Lower lobe of right lung (tissue), 2 donors: ENCODE measurements around the gene ABLIM3. TPM values are rescaled to one million over a fixed set of nuclear protein-coding genes. Genes with fewer than 3 reads are reported as not detected.

Experiments used
- ATAC-seq, 2 donors: fragments of 200-7000 bp; cut with Tn5 transposase; one replicate each; pipeline ENCODE4 v1.9.1; 2020 to 2022; ENCODE audit warnings: mild to moderate bottlenecking in 2 of 2, moderate library complexity in 2 of 2
- DNase-seq: peaks from one replicate; pipeline ENCODE4 v3.0.0-alpha.2; 2020
- H3K27ac ChIP-seq: fragments of 200-600 bp; one replicate; pipeline ENCODE4 v1.8.0; 2022
- H3K27me3 ChIP-seq: fragments of 200-600 bp; one replicate; pipeline ENCODE4 v1.8.0; 2022; ENCODE audit warnings: low read depth
- H3K36me3 ChIP-seq: fragments of 200-600 bp; one replicate; pipeline ENCODE4 v1.8.0; 2022; ENCODE audit warnings: mild to moderate bottlenecking
- H3K4me1 ChIP-seq: fragments of 200-600 bp; one replicate; pipeline ENCODE4 v1.8.0; 2022
- H3K4me3 ChIP-seq: fragments of 200-600 bp; one replicate; pipeline ENCODE4 v1.8.0; 2022; ENCODE audit warnings: mild to moderate bottlenecking
- H3K9me3 ChIP-seq: fragments of 200-600 bp; one replicate; pipeline ENCODE4 v1.8.0; 2022
- intact Hi-C: fragments of 100-400 bp; cut with DNase I; formaldehyde crosslinking; loops from one replicate; pipeline ENCODE4 v1.11.0; 2022
- total RNA-seq: library from RNA; stranded (reverse); fragmentation: NEBNext Ultra II Directional; extraction: Animal tissue kit (Norgen Biotek cat#: 25700); gene quantifications from one replicate; pipeline ENCODE4 v1.2.1, GENCODE V29; 2021
- TF ChIP-seq, protein P1 (sequence below): fragments of 200-600 bp; IDR thresholded peaks from one replicate; pipeline ENCODE4 v1.8.0; 2022; ENCODE audit warnings: antibody characterized with exemption, mild to moderate bottlenecking
- donor health status: DM: no; HTN: yes; CAD: no; lungs with severe emphysema.

The ABLIM3 gene
- total RNA-seq, 1 donor from 2014 or later, result 26.7 TPM

DNA sequence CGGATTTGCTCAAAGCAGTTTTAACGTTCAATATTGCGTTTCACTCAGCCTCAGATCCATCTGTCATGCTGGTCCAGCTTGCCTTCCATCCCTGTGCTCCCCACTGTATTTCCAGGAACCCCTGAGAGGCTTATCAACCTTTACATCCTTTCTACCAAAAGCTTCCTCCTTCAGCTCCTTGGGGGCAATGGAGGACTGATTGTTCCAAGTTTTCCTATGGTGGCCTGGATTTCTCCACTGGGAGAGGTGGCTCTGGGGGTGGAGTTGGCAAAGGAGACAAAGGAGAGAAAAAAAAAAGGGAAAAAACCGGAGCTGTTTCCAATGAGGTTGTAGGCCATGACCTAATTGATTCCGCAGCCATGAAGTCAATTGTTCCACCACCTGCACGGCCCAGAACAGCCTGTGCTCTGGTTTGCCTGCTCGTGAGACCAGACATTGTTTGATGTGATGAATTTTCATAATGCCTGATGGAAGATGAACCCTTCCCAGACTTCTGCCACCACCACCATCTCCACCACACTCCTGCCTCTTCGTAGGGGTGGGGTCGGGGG lies 54.1 kb downstream of the ABLIM3 start:
- no peak overlapping the region for H3K4me3 ChIP-seq
- TF ChIP-seq, protein P1, sequence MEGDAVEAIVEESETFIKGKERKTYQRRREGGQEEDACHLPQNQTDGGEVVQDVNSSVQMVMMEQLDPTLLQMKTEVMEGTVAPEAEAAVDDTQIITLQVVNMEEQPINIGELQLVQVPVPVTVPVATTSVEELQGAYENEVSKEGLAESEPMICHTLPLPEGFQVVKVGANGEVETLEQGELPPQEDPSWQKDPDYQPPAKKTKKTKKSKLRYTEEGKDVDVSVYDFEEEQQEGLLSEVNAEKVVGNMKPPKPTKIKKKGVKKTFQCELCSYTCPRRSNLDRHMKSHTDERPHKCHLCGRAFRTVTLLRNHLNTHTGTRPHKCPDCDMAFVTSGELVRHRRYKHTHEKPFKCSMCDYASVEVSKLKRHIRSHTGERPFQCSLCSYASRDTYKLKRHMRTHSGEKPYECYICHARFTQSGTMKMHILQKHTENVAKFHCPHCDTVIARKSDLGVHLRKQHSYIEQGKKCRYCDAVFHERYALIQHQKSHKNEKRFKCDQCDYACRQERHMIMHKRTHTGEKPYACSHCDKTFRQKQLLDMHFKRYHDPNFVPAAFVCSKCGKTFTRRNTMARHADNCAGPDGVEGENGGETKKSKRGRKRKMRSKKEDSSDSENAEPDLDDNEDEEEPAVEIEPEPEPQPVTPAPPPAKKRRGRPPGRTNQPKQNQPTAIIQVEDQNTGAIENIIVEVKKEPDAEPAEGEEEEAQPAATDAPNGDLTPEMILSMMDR, result no peak
- intact Hi-C loops, result no loop called here
- H3K9me3 ChIP-seq, result no peaks in the 10 kb centered on the region
- H3K4me1 ChIP-seq, result peaks cover 8% of the 10 kb centered on the region
- H3K36me3 ChIP-seq, result peaks cover 3% of the 10 kb centered on the region
- no peak overlapping the region for H3K27ac ChIP-seq
- DNase-seq (no peak), ATAC-seq (peak in 1 of 2 donors; percentile 24)
- no peaks in the 10 kb centered on the region for H3K27me3 ChIP-seq

DNA sequence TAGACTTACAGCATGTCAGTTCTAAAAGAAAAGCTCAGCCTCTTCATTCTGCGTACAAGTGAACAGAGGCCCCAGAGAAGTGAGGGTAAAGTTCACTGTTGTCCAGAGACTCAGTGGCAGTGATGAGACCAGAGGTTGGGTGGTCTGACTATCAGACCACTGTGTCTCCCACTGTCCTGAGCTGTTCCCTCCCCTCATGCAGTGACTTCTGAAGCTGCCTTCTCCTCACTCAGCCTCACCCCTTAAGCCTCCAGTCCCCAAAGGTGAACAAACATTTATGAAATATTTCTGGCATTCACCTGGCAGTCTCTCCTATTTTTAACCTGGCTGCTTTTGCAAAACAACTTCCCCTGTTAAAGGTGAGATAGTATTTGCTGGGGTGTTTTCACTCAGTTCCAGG lies 54.7 kb downstream of the ABLIM3 start:
- TF ChIP-seq, protein P1, result no peak
- DNase-seq (no peak), ATAC-seq (peak in 1 of 2 donors; percentile 13)
- no peaks in the 10 kb centered on the region for H3K9me3 ChIP-seq
- intact Hi-C loops, result no loop called here
- H3K27me3 ChIP-seq, result no peaks in the 10 kb centered on the region
- peaks cover 3% of the 10 kb centered on the region for H3K36me3 ChIP-seq
- H3K4me3 ChIP-seq, result no peak overlapping the region
- no peak overlapping the region for H3K27ac ChIP-seq
- H3K4me1 ChIP-seq, result peaks cover 8% of the 10 kb centered on the region

DNA sequence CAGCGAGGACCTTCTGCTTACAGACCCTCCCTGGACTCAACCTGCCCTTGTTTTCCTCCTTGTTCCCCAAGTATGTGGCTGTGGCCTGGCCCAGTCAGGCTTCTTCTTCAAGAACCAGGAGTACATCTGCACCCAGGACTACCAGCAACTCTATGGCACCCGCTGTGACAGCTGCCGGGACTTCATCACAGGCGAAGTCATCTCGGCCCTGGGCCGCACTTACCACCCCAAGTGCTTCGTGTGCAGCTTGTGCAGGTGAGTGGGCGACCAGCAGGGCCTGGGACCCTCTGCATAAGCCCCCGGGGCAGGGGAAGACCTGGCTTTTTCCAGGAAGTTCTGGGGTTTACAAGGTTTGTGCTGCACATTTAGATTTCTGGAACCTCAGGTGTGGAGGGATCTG lies 56.9 kb downstream of the ABLIM3 start:
- DNase-seq, result no peak
- no peak overlapping the region for H3K4me3 ChIP-seq
- no peak for ATAC-seq
- no peaks in the 10 kb centered on the region for H3K9me3 ChIP-seq
- peaks cover 7% of the 10 kb centered on the region for H3K36me3 ChIP-seq
- intact Hi-C loops, result no loop called here
- TF ChIP-seq, protein P1, result no peak
- peaks cover 8% of the 10 kb centered on the region for H3K4me1 ChIP-seq
- no peaks in the 10 kb centered on the region for H3K27me3 ChIP-seq
- H3K27ac ChIP-seq, result no peak overlapping the region

DNA sequence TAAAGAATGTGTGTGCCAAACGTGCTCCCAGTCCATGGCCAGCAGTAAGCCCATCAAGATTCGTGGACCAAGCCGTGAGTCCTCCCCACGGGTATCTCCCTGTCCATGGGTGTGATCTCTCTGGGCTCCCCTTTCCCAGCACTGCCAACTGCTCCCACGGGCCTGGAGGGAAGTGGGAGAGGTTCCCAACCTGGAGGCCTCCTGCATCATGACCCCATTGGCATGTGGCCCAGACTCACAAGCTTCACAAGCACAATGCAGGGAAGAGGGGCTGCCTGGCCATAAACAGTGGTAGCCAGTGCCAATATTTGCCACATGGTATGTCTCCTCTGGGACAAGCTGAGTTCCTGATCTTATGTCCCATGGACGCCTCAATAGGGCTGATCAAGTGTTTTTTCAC lies 59.1 kb downstream of the ABLIM3 start:
- no peak overlapping the region for H3K27ac ChIP-seq
- H3K36me3 ChIP-seq, result peaks cover 12% of the 10 kb centered on the region

DNA sequence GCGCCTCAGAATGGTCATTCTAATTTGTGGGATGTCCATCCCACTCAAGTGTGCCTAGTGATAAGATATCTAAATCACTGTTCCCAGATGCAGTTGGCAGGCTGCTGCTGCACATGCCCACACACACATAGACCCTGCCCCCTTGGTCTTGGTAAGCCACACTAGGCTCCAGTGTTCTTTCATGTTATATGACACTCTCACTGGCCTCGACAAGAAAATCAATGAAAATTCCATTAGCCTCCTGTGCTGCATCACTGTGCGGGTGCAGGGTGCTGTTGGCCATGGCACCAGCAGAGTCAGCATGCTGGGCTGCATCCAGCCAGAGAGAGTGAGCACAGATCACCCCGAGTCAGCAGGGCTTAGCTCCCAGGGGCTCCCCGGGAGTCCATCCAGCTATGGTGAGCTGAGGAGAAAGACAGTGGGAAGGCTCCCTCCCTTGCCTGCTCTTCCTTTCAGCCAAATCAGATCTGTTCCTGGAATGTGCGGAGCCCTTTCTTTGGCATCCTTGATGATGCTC lies 59.9 kb downstream of the ABLIM3 start:
- peaks cover 11% of the 10 kb centered on the region for H3K4me1 ChIP-seq
- DNase-seq (no peak), ATAC-seq (no peak)
- TF ChIP-seq, protein P1, result no peak
- H3K27ac ChIP-seq, result no peak overlapping the region
- peaks cover 12% of the 10 kb centered on the region for H3K36me3 ChIP-seq
- no peak overlapping the region for H3K4me3 ChIP-seq
- intact Hi-C loops, result no loop called here
- no peaks in the 10 kb centered on the region for H3K27me3 ChIP-seq
- H3K9me3 ChIP-seq, result no peaks in the 10 kb centered on the region

More for the DNA sequence above, 59.1 kb downstream of the ABLIM3 start:
- Histone ChIP-seq H3K4me1 (peaks cover 11% of the 10 kb centered on the region), H3K4me3 (no peak overlapping the region), H3K27me3 (no peaks in the 10 kb centered on the region), H3K9me3 (no peaks in the 10 kb centered on the region)
- no peak for DNase-seq
- intact Hi-C loops, result no loop called here
- TF ChIP-seq, protein P1, result no peak
- ATAC-seq, result no peak
